BE2C (cell line): ENCODE results near the gene C16orf54.
"Not testable (repeated sequence)": the region's sequence is repeated elsewhere in the genome, so short reads cannot be mapped to it uniquely, and the experiment has no call there.

Experiments used
- DNase-seq: peaks from one replicate; pipeline ENCODE4 v3.0.0-alpha.2; 2020
- H3K27me3 ChIP-seq: fragments of 250-450 bp; sonication (Bioruptor Pico); 2 replicates; pipeline ENCODE4 v1.5.1; 2020; ENCODE audit warnings: mild to moderate bottlenecking
- H3K36me3 ChIP-seq: fragments of 250-450 bp; sonication (Bioruptor Pico); 2 replicates; pipeline ENCODE4 v1.5.1; 2020; ENCODE audit warnings: mild to moderate bottlenecking
- H3K4me1 ChIP-seq: fragments of 250-450 bp; sonication (Bioruptor Pico); 2 replicates; pipeline ENCODE4 v1.5.1; 2020
- H3K4me3 ChIP-seq: 2 replicates; pipeline ENCODE4 v1.5.1; 2011; ENCODE audit warnings: low read depth, low read length
- H3K9me3 ChIP-seq: fragments of 250-450 bp; sonication (Bioruptor Pico); 2 replicates; pipeline ENCODE4 v1.5.1; 2020
- CTCF ChIP-seq: IDR thresholded peaks from 2 replicates; pipeline ENCODE4 v1.5.1; 2012; ENCODE audit warnings: mild to moderate bottlenecking, low read depth, low read length

The C16orf54 gene

GRCh38 chr16:29760567-29761279 lies 14.9 kb upstream of the C16orf54 start:
- H3K9me3 ChIP-seq = no peaks in the 10 kb centered on the region
- TF ChIP-seq CTCF = no peak
- no peaks in the 10 kb centered on the region for H3K36me3 ChIP-seq
- no peaks in the 10 kb centered on the region for H3K4me1 ChIP-seq
- no peaks in the 10 kb centered on the region for H3K27me3 ChIP-seq
- no peak overlapping the region for H3K4me3 ChIP-seq
- DNase-seq = no peak

- no peaks in the 10 kb centered on the region for H3K4me1 ChIP-seq
- TF ChIP-seq CTCF = no peak
- no peaks in the 10 kb centered on the region for H3K9me3 ChIP-seq
- no peak overlapping the region for H3K4me3 ChIP-seq
- H3K36me3 ChIP-seq = no peaks in the 10 kb centered on the region
- DNase-seq = no peak
- H3K27me3 ChIP-seq = no peaks in the 10 kb centered on the region
These were observed 12.2 kb upstream of the C16orf54 start for GRCh38 chr16:29757950-29758466.

- not testable (repeated sequence) for H3K9me3 ChIP-seq, H3K36me3 ChIP-seq, H3K4me3 ChIP-seq, H3K27me3 ChIP-seq, DNase-seq, H3K4me1 ChIP-seq
These were observed 11.3 kb upstream of the C16orf54 start for GRCh38 chr16:29757086-29757485.

- no peaks in the 10 kb centered on the region for H3K27me3 ChIP-seq
- no peak for TF ChIP-seq CTCF
- no peak for DNase-seq
- H3K9me3 ChIP-seq = no peaks in the 10 kb centered on the region
- H3K4me3 ChIP-seq = no peak overlapping the region
- H3K4me1 ChIP-seq = no peaks in the 10 kb centered on the region
- H3K36me3 ChIP-seq = no peaks in the 10 kb centered on the region
These were observed 10.9 kb upstream of the C16orf54 start for GRCh38 chr16:29756654-29757053.

GRCh38 chr16:29753516-29753915 lies 7.7 kb upstream of the C16orf54 start:
- H3K4me1 ChIP-seq = no peaks in the 10 kb centered on the region
- 0 out of 2 replicates have a peak, but pooled peaks cover 2% of the 10 kb centered on the region for H3K9me3 ChIP-seq
- H3K36me3 ChIP-seq = no peaks in the 10 kb centered on the region
- no peak overlapping the region for H3K4me3 ChIP-seq
- TF ChIP-seq CTCF = no peak
- H3K27me3 ChIP-seq = no peaks in the 10 kb centered on the region
- no peak for DNase-seq

- H3K36me3 ChIP-seq, DNase-seq, H3K4me1 ChIP-seq, H3K4me3 ChIP-seq, H3K9me3 ChIP-seq, H3K27me3 ChIP-seq: not testable (repeated sequence)
These were observed 3.0 kb upstream of the C16orf54 start for GRCh38 chr16:29748760-29749149.

- H3K27me3 ChIP-seq = no peaks in the 10 kb centered on the region
- DNase-seq = no peak
- H3K9me3 ChIP-seq = 0 out of 2 replicates have a peak, but pooled peaks cover 2% of the 10 kb centered on the region
- H3K4me1 ChIP-seq = no peaks in the 10 kb centered on the region
- TF ChIP-seq CTCF = no peak
- H3K4me3 ChIP-seq = no peak overlapping the region
- H3K36me3 ChIP-seq = no peaks in the 10 kb centered on the region
These were observed 2.4 kb upstream of the C16orf54 start for GRCh38 chr16:29747947-29748759.

- not testable (repeated sequence) for H3K36me3 ChIP-seq, H3K9me3 ChIP-seq, H3K4me3 ChIP-seq, H3K4me1 ChIP-seq, DNase-seq, H3K27me3 ChIP-seq
These were observed 728 bp upstream of the C16orf54 start for GRCh38 chr16:29746518-29746917.
